Measurements from ENCODE around the gene UBTF.

DNA sequence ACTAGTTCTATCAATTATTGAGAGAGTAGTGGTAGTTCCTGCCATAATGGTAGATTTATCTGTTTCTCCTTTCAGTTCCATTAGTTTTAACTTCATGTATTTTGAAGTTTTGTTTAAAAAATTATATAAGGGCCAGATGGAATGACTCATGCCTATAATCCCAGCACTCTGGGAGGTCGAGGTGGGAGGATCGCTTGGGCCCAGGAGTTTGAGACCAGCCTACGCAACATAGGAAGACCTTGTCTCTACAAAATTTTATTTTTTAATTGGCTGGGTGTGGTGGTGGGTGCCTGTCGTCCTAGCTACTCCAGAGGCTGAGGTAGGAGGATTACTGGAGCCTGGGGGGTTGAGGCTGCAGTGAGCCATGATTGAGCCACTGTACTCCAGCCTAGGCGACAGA is 14.1 kb upstream of the UBTF start:
- TF ChIP-seq, protein P1, sequence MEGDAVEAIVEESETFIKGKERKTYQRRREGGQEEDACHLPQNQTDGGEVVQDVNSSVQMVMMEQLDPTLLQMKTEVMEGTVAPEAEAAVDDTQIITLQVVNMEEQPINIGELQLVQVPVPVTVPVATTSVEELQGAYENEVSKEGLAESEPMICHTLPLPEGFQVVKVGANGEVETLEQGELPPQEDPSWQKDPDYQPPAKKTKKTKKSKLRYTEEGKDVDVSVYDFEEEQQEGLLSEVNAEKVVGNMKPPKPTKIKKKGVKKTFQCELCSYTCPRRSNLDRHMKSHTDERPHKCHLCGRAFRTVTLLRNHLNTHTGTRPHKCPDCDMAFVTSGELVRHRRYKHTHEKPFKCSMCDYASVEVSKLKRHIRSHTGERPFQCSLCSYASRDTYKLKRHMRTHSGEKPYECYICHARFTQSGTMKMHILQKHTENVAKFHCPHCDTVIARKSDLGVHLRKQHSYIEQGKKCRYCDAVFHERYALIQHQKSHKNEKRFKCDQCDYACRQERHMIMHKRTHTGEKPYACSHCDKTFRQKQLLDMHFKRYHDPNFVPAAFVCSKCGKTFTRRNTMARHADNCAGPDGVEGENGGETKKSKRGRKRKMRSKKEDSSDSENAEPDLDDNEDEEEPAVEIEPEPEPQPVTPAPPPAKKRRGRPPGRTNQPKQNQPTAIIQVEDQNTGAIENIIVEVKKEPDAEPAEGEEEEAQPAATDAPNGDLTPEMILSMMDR (IDR thresholded peaks at IDR 0.05; ENCODE audit: low read depth, low read length) = no peak
- TF ChIP-seq POLR2A (IDR thresholded peaks at IDR 0.05; ENCODE audit: extremely low read depth, insufficient read length) (no peak), MYC (IDR thresholded peaks at IDR 0.05; ENCODE audit: low read depth, low read length) (no peak)
- TF ChIP-seq, protein P2, sequence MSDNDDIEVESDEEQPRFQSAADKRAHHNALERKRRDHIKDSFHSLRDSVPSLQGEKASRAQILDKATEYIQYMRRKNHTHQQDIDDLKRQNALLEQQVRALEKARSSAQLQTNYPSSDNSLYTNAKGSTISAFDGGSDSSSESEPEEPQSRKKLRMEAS (IDR thresholded peaks at IDR 0.05; ENCODE audit: low read depth, low read length) = no peak

Measured in NB4 (cell line).